ENCODE data around the gene DACH2. TPM values are rescaled to one million over a fixed set of nuclear protein-coding genes. Genes with fewer than 3 reads are reported as not detected.
"Not testable (repeated sequence)": the region's sequence is repeated elsewhere in the genome, so short reads cannot be mapped to it uniquely, and the experiment has no call there.

DACH2 gene
- not detected for polyA plus RNA-seq (2012; ENCODE audit: insufficient read depth, insufficient read length)

GRCh38 chrX:86148024-86148511, at the start of gene DACH2:
TSS of gene DACH2 (plus strand) at chrX:86148451.
- H3K4me3 ChIP-seq (ENCODE audit: low read length), result no peak within 1 kb of the TSS
- DNase-seq (ENCODE audit: low read depth, low spot score), result no peak

GRCh38 chrX:86102341-86102740, 45.9 kb upstream of the DACH2 start:
- no peak overlapping the region for H3K4me3 ChIP-seq (ENCODE audit: low read length)
- no peak for DNase-seq (ENCODE audit: low read depth, low spot score)

GRCh38 chrX:86103061-86103460, 45.2 kb upstream of the DACH2 start:
- no peak overlapping the region for H3K4me3 ChIP-seq (ENCODE audit: low read length)
- no peak for DNase-seq (ENCODE audit: low read depth, low spot score)

GRCh38 chrX:86104526-86104925, 43.7 kb upstream of the DACH2 start:
- no peak for DNase-seq (ENCODE audit: low read depth, low spot score)
- no peak overlapping the region for H3K4me3 ChIP-seq (ENCODE audit: low read length)

GRCh38 chrX:86121916-86122315, 26.3 kb upstream of the DACH2 start:
- H3K4me3 ChIP-seq (ENCODE audit: low read length), result no peak overlapping the region
- DNase-seq (ENCODE audit: low read depth, low spot score), result no peak

GRCh38 chrX:86133761-86134160, 14.5 kb upstream of the DACH2 start:
- DNase-seq (ENCODE audit: low read depth, low spot score), result peak; percentile 2
- H3K4me3 ChIP-seq (ENCODE audit: low read length), result no peak overlapping the region

GRCh38 chrX:86137071-86137470, 11.2 kb upstream of the DACH2 start:
- no peak for DNase-seq (ENCODE audit: low read depth, low spot score)
- H3K4me3 ChIP-seq (ENCODE audit: low read length), result no peak overlapping the region

- no peak for DNase-seq (ENCODE audit: low read depth, low spot score)
- H3K4me3 ChIP-seq (ENCODE audit: low read length), result no peak overlapping the region
These were observed 6.5 kb upstream of the DACH2 start for GRCh38 chrX:86141786-86142185.

- DNase-seq (ENCODE audit: low read depth, low spot score), result no peak
- no peak overlapping the region for H3K4me3 ChIP-seq (ENCODE audit: low read length)
These were observed 2.1 kb upstream of the DACH2 start for GRCh38 chrX:86146102-86146501.

- no peak for DNase-seq (ENCODE audit: low read depth, low spot score)
- no peak overlapping the region for H3K4me3 ChIP-seq (ENCODE audit: low read length)
These were observed 343 bp downstream of the DACH2 start for GRCh38 chrX:86148594-86148993.

- no peak overlapping the region for H3K4me3 ChIP-seq (ENCODE audit: low read length)
- DNase-seq (ENCODE audit: low read depth, low spot score), result no peak
These were observed 868 bp downstream of the DACH2 start for GRCh38 chrX:86149119-86149518.

- H3K4me3 ChIP-seq (ENCODE audit: low read length), result no peak overlapping the region
- no peak for DNase-seq (ENCODE audit: low read depth, low spot score)
These were observed 6.3 kb downstream of the DACH2 start for GRCh38 chrX:86154553-86154952.

GRCh38 chrX:86171366-86171765, 23.1 kb downstream of the DACH2 start:
- DNase-seq (ENCODE audit: low read depth, low spot score), result peak; percentile 16

GRCh38 chrX:86178906-86179305, 30.7 kb downstream of the DACH2 start:
- no peak overlapping the region for H3K4me3 ChIP-seq (ENCODE audit: low read length)
- no peak for DNase-seq (ENCODE audit: low read depth, low spot score)

More at GRCh38 chrX:86171366-86171765, 23.1 kb downstream of the DACH2 start:
- no peak overlapping the region for H3K4me3 ChIP-seq (ENCODE audit: low read length)

- not testable (repeated sequence) for DNase-seq (ENCODE audit: low read depth, low spot score); H3K4me3 ChIP-seq (ENCODE audit: low read length)
These were observed 33.1 kb downstream of the DACH2 start for GRCh38 chrX:86181325-86181724.

- no peak for DNase-seq (ENCODE audit: low read depth, low spot score)
- no peak overlapping the region for H3K4me3 ChIP-seq (ENCODE audit: low read length)
These were observed 44.6 kb downstream of the DACH2 start for GRCh38 chrX:86192827-86193226.

- no peak overlapping the region for H3K4me3 ChIP-seq (ENCODE audit: low read length)
- no peak for DNase-seq (ENCODE audit: low read depth, low spot score)
These were observed 46.5 kb downstream of the DACH2 start for GRCh38 chrX:86194758-86195157.

- H3K4me3 ChIP-seq (ENCODE audit: low read length), result no peak overlapping the region
- no peak for DNase-seq (ENCODE audit: low read depth, low spot score)
These were observed 47.1 kb downstream of the DACH2 start for GRCh38 chrX:86195343-86195742.

- DNase-seq (ENCODE audit: low read depth, low spot score), result no peak
- H3K4me3 ChIP-seq (ENCODE audit: low read length), result no peak overlapping the region
These were observed 49.6 kb downstream of the DACH2 start for GRCh38 chrX:86197815-86198214.

GRCh38 chrX:86210772-86211171, 62.5 kb downstream of the DACH2 start:
- DNase-seq (ENCODE audit: low read depth, low spot score), result no peak
- no peak overlapping the region for H3K4me3 ChIP-seq (ENCODE audit: low read length)

- no peak overlapping the region for H3K4me3 ChIP-seq (ENCODE audit: low read length)
- DNase-seq (ENCODE audit: low read depth, low spot score), result no peak
These were observed 67.0 kb downstream of the DACH2 start for GRCh38 chrX:86215260-86215659.

GRCh38 chrX:86237482-86237881, 89.2 kb downstream of the DACH2 start:
- H3K4me3 ChIP-seq (ENCODE audit: low read length), result no peak overlapping the region

More at GRCh38 chrX:86237482-86237881, 89.2 kb downstream of the DACH2 start:
- no peak for DNase-seq (ENCODE audit: low read depth, low spot score)
